Endodermal cell (in vitro differentiated cells): ENCODE measurements around the gene NRAP. TPM values are rescaled to one million over a fixed set of nuclear protein-coding genes. Genes with fewer than 3 reads are reported as not detected.

Source experiments
- DNase-seq: peaks from one replicate; pipeline ENCODE4 v3.0.0-alpha.2; 2017
- H3K27ac ChIP-seq: 2 replicates; pipeline ENCODE4 v1.5.1; 2013; ENCODE audit warnings: mild to moderate bottlenecking, low read depth, low read length, moderate library complexity
- H3K27me3 ChIP-seq: 2 replicates; pipeline ENCODE4 v1.6.1; 2013; ENCODE audit warnings: mild to moderate bottlenecking, low read length, moderate library complexity; ENCODE audit not compliant: insufficient read depth, control insufficient read depth, poor library complexity, severe bottlenecking
- H3K36me3 ChIP-seq: 2 replicates; pipeline ENCODE4 v1.7.0; 2013; ENCODE audit warnings: mild to moderate bottlenecking, low read length, moderate library complexity; ENCODE audit not compliant: control insufficient read depth, insufficient read depth
- H3K4me1 ChIP-seq: one replicate; pipeline ENCODE4 v1.7.0; 2013; ENCODE audit warnings: low read length; ENCODE audit not compliant: control insufficient read depth, insufficient read depth
- H3K4me3 ChIP-seq: 2 replicates; pipeline ENCODE4 v1.5.1; 2013; ENCODE audit warnings: mild to moderate bottlenecking, low read length, moderate library complexity
- H3K9ac ChIP-seq: 2 replicates; pipeline ENCODE4 v1.6.1; 2013; ENCODE audit warnings: mild to moderate bottlenecking, low read length, moderate library complexity; ENCODE audit not compliant: poor library complexity, severe bottlenecking; ENCODE audit errors: extremely low read depth
- H3K9me3 ChIP-seq: 2 replicates; pipeline ENCODE4 v1.6.1; 2013; ENCODE audit warnings: mild to moderate bottlenecking, low read length, moderate library complexity; ENCODE audit not compliant: control insufficient read depth
- H3K27ac Mint-ChIP-seq: 2 replicates; pipeline ENCODE4 v1.8.0; 2020; ENCODE audit warnings: mixed read lengths
- H3K27me3 Mint-ChIP-seq: 2 replicates; pipeline ENCODE4 v1.8.0; 2021; ENCODE audit warnings: mild to moderate bottlenecking, mixed read lengths; ENCODE audit not compliant: insufficient read depth
- H3K36me3 Mint-ChIP-seq: 2 replicates; pipeline ENCODE4 v1.8.0; 2020; ENCODE audit warnings: low read depth, mixed read lengths
- H3K4me1 Mint-ChIP-seq: 2 replicates; pipeline ENCODE4 v1.8.0; 2020; ENCODE audit warnings: mixed read lengths
- H3K4me3 Mint-ChIP-seq: 2 replicates; pipeline ENCODE4 v1.8.0; 2020; ENCODE audit warnings: mild to moderate bottlenecking, moderate library complexity, mixed read lengths
- H3K9me3 Mint-ChIP-seq: 2 replicates; pipeline ENCODE4 v1.8.0; 2020; ENCODE audit warnings: mild to moderate bottlenecking, mixed read lengths
- WGBS, 2 experiments: methylation state at CpG; one replicate each; pipeline versions ENCODE4 v1.1.5 to v1.1.7; 2013; ENCODE audit warnings: missing lambda C conversion rate in 2 of 2, mixed read lengths in 1 of 2; ENCODE audit not compliant: insufficient coverage in 1 of 2, insufficient read length in 1 of 2; 5-methylcytosine and 5-hydroxymethylcytosine counted together
- total RNA-seq, 2 donors: library from RNA; stranded (reverse); fragmentation: NEBNext Ultra II Directional in 1 of 2; extraction: Animal tissue kit (Norgen Biotek cat#: 25700) in 1 of 2; gene quantifications; 2 replicates in 1 of 2; 3 replicates in 1 of 2; pipeline ENCODE4 v1.2.1, GENCODE V29; 2021
- TF ChIP-seq, protein P1 (sequence below): fragments of 200-600 bp; sonication (generic); conservative IDR thresholded peaks from 2 replicates; pipeline ENCODE4 v1.5.0; 2021; ENCODE audit warnings: antibody characterized with exemption, mild to moderate bottlenecking

The NRAP gene
- total RNA-seq, 2 donors from 2014 or later = 0.09 to 0.11 TPM

DNA sequence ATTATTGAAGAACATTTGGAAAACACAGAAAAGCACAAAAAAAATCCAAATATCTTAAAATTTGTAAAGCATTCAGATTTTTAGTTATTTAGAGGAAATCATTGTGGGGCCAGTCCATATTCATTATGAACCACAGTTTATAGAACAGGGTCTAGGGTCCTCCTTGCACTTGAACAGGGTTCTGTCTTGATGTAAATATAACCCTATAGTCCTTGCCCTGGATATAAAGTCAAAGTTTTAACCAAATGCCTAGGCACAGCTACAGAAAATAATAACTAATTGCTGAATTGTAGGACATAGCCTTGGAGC is 41.5 kb upstream of the NRAP start:
- Histone ChIP-seq H3K9me3 (peaks cover 16% of the 10 kb centered on the region), H3K4me1 (peaks cover 2% of the 10 kb centered on the region), H3K36me3 (peaks cover 13% of the 10 kb centered on the region), H3K4me3 (no peak overlapping the region), H3K9ac (no peak overlapping the region), H3K27me3 (no peaks in the 10 kb centered on the region), H3K27ac (no peak overlapping the region)
- peaks cover 39% of the 10 kb centered on the region for H3K4me1 Mint-ChIP-seq
- peaks cover 2% of the 10 kb centered on the region for H3K9me3 Mint-ChIP-seq
- H3K36me3 Mint-ChIP-seq = peaks cover 22% of the 10 kb centered on the region
- no peak overlapping the region for H3K4me3 Mint-ChIP-seq
- TF ChIP-seq, protein P1, sequence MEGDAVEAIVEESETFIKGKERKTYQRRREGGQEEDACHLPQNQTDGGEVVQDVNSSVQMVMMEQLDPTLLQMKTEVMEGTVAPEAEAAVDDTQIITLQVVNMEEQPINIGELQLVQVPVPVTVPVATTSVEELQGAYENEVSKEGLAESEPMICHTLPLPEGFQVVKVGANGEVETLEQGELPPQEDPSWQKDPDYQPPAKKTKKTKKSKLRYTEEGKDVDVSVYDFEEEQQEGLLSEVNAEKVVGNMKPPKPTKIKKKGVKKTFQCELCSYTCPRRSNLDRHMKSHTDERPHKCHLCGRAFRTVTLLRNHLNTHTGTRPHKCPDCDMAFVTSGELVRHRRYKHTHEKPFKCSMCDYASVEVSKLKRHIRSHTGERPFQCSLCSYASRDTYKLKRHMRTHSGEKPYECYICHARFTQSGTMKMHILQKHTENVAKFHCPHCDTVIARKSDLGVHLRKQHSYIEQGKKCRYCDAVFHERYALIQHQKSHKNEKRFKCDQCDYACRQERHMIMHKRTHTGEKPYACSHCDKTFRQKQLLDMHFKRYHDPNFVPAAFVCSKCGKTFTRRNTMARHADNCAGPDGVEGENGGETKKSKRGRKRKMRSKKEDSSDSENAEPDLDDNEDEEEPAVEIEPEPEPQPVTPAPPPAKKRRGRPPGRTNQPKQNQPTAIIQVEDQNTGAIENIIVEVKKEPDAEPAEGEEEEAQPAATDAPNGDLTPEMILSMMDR = no peak
- no peak overlapping the region for H3K27ac Mint-ChIP-seq
- H3K27me3 Mint-ChIP-seq = no peaks in the 10 kb centered on the region
- DNase-seq = no peak

DNA sequence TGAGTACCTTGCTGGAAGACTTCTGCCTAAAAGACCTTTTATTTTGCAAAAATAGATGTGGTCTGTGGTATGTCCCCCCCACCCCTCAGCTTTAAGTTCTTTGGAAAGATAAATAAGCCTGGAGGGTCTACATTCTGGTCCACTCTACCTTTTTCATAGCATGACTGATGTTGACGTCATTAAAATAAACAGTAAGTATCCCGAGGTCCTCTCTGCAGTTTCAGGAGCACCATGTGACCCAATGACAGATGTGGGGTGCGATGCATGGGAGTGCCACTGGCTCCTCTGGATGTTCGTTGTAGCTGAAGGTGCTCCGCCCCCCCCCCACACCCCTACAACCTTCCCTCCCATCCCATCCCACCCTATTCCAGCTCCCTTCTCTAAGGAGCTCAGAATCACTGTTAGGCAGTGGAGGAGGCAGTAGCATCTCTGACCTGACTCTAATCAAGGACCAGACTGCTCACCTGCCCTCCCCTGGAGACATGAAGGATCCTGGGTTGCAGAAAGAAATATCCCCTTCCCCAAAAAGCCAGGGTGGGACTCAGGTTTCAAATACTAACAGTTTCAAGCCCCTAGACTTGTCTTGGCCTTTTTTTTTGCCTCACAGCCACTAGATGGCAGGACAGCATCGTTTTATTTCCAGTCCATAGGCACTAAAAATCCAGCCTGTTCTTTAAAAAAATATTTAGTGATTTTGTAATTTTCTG is 40.9 kb upstream of the NRAP start:
- Histone ChIP-seq H3K9ac (no peak overlapping the region), H3K4me1 (peaks cover 2% of the 10 kb centered on the region), H3K27me3 (no peaks in the 10 kb centered on the region), H3K27ac (no peak overlapping the region), H3K4me3 (no peak overlapping the region), H3K36me3 (peaks cover 13% of the 10 kb centered on the region), H3K9me3 (peaks cover 16% of the 10 kb centered on the region)
- Mint-ChIP-seq H3K9me3 (peaks cover 2% of the 10 kb centered on the region), H3K27ac (no peak overlapping the region), H3K36me3 (peaks cover 25% of the 10 kb centered on the region), H3K4me1 (peaks cover 38% of the 10 kb centered on the region), H3K27me3 (no peaks in the 10 kb centered on the region), H3K4me3 (no peak overlapping the region)
- 69 to 100% methylated on average over 2 to 5 of the region's 6 CpGs for WGBS, 2 experiments
- peak; percentile 69 for DNase-seq
- TF ChIP-seq, protein P1 = peak; percentile 85

DNA sequence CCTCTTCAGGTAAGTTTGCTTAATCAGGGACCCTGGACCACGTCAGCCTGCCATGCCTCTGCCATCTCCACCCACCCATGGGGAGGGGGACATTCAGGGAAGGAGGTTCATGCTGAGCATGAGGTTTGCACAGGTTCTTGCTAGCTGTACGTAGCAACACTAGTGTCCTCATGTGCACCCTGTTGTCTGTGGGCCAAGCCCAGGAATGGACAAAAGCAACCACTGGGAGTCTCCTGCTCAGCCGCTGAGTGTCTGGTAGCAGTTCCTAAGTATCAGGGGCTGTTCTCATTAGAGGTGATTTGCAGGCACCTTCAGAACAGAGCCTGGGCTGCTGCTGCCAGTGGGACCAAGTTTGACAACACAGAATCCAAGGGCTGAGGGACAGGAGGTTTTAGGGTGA is 33.8 kb upstream of the NRAP start:
- Histone ChIP-seq H3K27ac (no peak overlapping the region), H3K4me3 (no peak overlapping the region), H3K27me3 (no peaks in the 10 kb centered on the region), H3K9ac (no peak overlapping the region), H3K36me3 (peaks cover 46% of the 10 kb centered on the region), H3K9me3 (peaks cover 29% of the 10 kb centered on the region), H3K4me1 (no peaks in the 10 kb centered on the region)
- Mint-ChIP-seq H3K4me1 (peaks cover 24% of the 10 kb centered on the region), H3K9me3 (peaks cover 12% of the 10 kb centered on the region), H3K27ac (no peak overlapping the region), H3K27me3 (peaks cover 2% of the 10 kb centered on the region), H3K4me3 (no peak overlapping the region), H3K36me3 (peaks cover 66% of the 10 kb centered on the region)
- DNase-seq = no peak
- TF ChIP-seq, protein P1 = no peak
- whole genome bisulfite sequencing, 2 experiments = 78 to 86% methylated on average over 1 to 3 of the region's 3 CpGs
